GM12875 (cell line): Measurements from ENCODE around the gene PLPPR5.

Experiments used
- H3K4me3 ChIP-seq: one replicate; pipeline ENCODE4 v1.5.1; 2011; ENCODE audit warnings: low read depth, low read length, control low read depth
- TF ChIP-seq, protein P1 (sequence below): IDR thresholded peaks from 2 replicates; pipeline ENCODE4 v1.5.1; 2011; ENCODE audit warnings: low read depth, mild to moderate bottlenecking, control low read depth, inconsistent platforms, low read length, moderate library complexity, borderline replicate concordance; ENCODE audit not compliant: insufficient read depth

The PLPPR5 gene

DNA sequence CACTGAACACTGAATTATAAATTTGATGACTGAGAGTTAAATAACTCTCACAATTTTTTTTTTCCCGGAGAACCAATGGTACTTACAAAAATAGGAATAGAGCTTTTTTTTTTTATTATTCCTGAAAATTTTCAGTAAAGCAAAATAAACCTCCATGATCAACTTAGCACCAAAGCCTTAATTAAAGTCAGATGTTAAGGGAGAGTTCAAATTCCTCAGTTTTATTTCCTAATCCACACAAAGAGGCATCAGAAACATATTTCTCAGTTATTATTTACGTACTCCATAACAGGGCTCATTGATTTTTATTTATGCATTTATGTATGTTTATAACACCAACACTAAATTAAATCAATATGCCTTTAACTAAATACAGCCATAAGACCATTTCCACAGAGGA, 55.5 kb downstream of the PLPPR5 start:
- H3K4me3 ChIP-seq, result no peak overlapping the region

DNA sequence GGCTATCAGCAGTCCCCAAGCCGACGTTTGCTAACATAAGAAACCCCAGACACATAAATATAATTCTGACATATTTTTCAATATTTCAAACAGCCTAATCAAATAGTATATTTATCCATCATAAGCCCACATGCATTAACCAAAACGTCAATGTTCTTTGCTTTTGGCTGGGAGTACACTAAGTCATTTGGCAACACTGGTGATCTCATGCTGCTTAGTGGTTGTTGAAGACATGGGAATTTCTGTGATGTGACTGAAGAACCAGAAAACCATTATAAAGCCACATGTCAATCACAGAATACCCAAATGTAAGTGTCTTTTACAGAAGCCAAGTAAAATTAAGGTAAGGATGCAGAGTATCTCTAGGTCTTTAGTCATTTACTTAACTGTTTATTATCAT, 57.6 kb downstream of the PLPPR5 start:
- TF ChIP-seq, protein P1, sequence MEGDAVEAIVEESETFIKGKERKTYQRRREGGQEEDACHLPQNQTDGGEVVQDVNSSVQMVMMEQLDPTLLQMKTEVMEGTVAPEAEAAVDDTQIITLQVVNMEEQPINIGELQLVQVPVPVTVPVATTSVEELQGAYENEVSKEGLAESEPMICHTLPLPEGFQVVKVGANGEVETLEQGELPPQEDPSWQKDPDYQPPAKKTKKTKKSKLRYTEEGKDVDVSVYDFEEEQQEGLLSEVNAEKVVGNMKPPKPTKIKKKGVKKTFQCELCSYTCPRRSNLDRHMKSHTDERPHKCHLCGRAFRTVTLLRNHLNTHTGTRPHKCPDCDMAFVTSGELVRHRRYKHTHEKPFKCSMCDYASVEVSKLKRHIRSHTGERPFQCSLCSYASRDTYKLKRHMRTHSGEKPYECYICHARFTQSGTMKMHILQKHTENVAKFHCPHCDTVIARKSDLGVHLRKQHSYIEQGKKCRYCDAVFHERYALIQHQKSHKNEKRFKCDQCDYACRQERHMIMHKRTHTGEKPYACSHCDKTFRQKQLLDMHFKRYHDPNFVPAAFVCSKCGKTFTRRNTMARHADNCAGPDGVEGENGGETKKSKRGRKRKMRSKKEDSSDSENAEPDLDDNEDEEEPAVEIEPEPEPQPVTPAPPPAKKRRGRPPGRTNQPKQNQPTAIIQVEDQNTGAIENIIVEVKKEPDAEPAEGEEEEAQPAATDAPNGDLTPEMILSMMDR, result no peak
- H3K4me3 ChIP-seq, result no peak overlapping the region

More for the DNA sequence above, 55.5 kb downstream of the PLPPR5 start:
- TF ChIP-seq, protein P1, result no peak

DNA sequence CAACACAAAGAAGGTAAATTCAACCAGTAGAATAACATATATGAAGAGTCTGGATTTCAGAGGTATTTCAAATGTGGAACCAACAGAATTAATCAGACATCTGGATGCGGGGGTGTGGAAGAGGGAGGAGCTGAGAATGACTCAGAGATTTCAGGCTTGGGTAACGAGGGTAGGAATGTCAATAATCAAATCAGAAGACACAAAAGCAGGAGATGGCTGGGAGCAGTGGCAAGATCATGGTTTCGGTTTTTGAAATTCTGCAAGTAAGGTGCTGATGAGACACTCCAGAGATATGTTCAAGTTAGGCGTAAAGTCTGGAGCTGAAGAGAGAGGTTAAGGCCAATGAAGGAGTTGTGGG, 64.0 kb downstream of the PLPPR5 start:
- no peak overlapping the region for H3K4me3 ChIP-seq
- TF ChIP-seq, protein P1, result no peak

- no peak overlapping the region for H3K4me3 ChIP-seq
Observed at GRCh38 chr1:98940069-98940721, 64.5 kb downstream of the PLPPR5 start.

DNA sequence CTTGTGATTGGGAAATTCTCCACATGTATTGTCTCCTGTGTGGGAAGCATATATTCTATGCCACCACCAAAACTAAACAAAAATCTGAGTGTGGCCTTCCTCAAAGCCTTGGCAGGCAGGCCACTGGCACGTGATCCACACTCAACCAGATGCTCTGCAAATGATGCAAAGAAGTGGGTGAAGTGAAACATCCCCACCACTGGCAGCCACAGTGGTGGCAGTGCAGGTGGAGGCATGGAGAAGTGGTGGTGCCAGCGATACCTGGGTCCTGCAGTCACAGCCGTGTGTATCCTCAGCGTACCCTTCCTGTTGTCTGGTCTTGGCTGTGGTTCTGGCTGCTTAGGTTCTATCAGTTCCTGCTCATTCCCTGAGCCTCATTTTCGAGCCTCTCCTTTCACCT, 65.2 kb downstream of the PLPPR5 start:
- TF ChIP-seq, protein P1, result no peak
- no peak overlapping the region for H3K4me3 ChIP-seq

More at GRCh38 chr1:98940069-98940721, 64.5 kb downstream of the PLPPR5 start:
- TF ChIP-seq, protein P1, result no peak

DNA sequence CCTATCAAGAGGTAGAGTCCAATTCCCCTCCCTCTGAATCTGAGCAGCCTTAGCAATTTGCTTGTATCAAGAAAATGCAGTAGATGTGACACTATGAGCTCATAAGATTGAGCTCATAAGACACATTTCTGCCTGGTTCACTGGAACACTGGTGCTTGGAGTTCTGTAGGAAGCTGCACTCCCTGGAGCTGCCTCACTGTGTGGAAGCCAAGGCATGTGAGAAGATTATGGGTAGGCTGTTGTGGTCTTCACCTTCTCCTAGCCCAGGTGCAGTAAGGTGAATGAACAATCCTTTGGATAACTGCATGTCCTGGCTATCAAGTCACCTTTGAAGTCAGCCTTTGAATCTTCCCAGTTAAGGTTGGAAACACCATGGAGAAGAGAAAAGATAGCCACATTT, 67.3 kb downstream of the PLPPR5 start:
- TF ChIP-seq, protein P1, result no peak
- H3K4me3 ChIP-seq, result no peak overlapping the region

DNA sequence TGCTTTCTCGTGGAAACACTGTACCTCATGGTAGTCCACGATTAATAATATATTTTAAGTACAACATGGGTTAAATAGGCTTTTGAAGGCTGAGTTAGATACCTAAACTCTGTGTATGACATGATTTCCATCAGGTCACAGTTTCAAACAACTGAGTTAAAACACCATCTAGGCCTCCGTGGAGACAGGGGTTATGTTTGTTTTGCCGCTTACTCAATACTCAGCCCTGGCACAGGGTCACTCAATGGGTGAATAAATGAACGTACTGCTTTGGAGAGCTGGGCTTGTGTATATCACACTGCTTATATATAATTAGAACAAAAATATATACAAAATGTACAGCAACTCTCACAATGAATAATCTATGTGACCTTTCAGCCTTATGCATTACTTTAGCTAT, 72.5 kb downstream of the PLPPR5 start:
- TF ChIP-seq, protein P1, result no peak
- H3K4me3 ChIP-seq, result no peak overlapping the region
